Endothelial cell of umbilical vein (primary cell): ENCODE results near the gene CACNA1A. TPM values are rescaled to one million over a fixed set of nuclear protein-coding genes. Genes with fewer than 3 reads are reported as not detected.

Experiments
- BruUV-seq: library from RNA; stranded (reverse); fragments of 400-500 nt; replicated peaks from 2 replicates; lab custom pipeline; 2021; lab: Mats Ljungman, UMichigan
- CTCF ChIA-PET: fragments of 300-600, 350-600 bp; sonication (Branson Sonifier 250); formaldehyde crosslinking; loops from one replicate; lab custom pipeline; 2021; ENCODE audit warnings: antibody characterized with exemption, inconsistent platforms; lab: Charles Lee
- POLR2A ChIA-PET: fragments of 300-600, 350-600 bp; sonication (Branson Sonifier 250); formaldehyde crosslinking; loops from one replicate; lab custom pipeline; 2021; ENCODE audit warnings: antibody characterized with exemption, inconsistent platforms; lab: Charles Lee
- DNase-seq: peaks from one replicate; pipeline ENCODE4 v3.0.0-alpha.2; 2011; ENCODE audit warnings: low read depth, low spot score
- FAIRE-seq: peaks from 2 replicates; lab custom pipeline; 2011; peaks lifted over from hg19 to GRCh38; lab: Jason Lieb, UNC
- H2AFZ ChIP-seq: 2 replicates; pipeline ENCODE4 v1.6.0; 2012; ENCODE audit warnings: low read depth, low read length, control low read depth, inconsistent platforms
- H3K27ac ChIP-seq: 2 replicates; pipeline ENCODE4 v1.5.1; 2011; ENCODE audit warnings: low read depth, mild to moderate bottlenecking, control low read depth, low read length, moderate library complexity; ENCODE audit not compliant: insufficient read depth
- H3K27me3 ChIP-seq, 2 experiments: 2 replicates each; pipeline versions ENCODE4 v1.6.0 to v1.6.1; 2011; ENCODE audit warnings: low read length in 2 of 2, mixed read lengths in 1 of 2; ENCODE audit not compliant: control insufficient read depth in 2 of 2, insufficient read depth in 2 of 2
- H3K36me3 ChIP-seq, 2 experiments: 2 replicates in 1 of 2; 3 replicates in 1 of 2; pipeline ENCODE4 v1.5.1; 2011; ENCODE audit warnings: low read length in 2 of 2, mild to moderate bottlenecking in 1 of 2, moderate library complexity in 1 of 2; ENCODE audit not compliant: control insufficient read depth in 2 of 2, insufficient read depth in 2 of 2; ENCODE audit errors: extremely low read depth in 1 of 2
- H3K4me1 ChIP-seq: 3 replicates; pipeline ENCODE4 v1.5.1; 2011; ENCODE audit warnings: mild to moderate bottlenecking, low read length; ENCODE audit not compliant: control insufficient read depth, insufficient read depth; ENCODE audit errors: extremely low read depth
- H3K4me2 ChIP-seq: 2 replicates; pipeline ENCODE4 v1.6.1; 2011; ENCODE audit warnings: low read length, control low read depth, mixed read lengths; ENCODE audit not compliant: insufficient read depth
- H3K4me3 ChIP-seq, 3 experiments: fragments of 200-600 bp in 1 of 3; sonication (generic), shearing (Covaris generic) in 1 of 3; replicated peaks in 1 of 3; 2 replicates each; pipeline ENCODE4 v1.5.1; 2011 to 2016; ENCODE audit warnings: control low read depth in 3 of 3, low read length in 3 of 3, mild to moderate bottlenecking in 2 of 3, inconsistent platforms in 1 of 3, low read depth in 1 of 3, moderate library complexity in 1 of 3; ENCODE audit not compliant: insufficient read depth in 1 of 3
- H3K79me2 ChIP-seq: 2 replicates; pipeline ENCODE4 v1.6.0; 2012; ENCODE audit warnings: low read length, inconsistent platforms; ENCODE audit not compliant: control insufficient read depth, insufficient read depth
- H3K9ac ChIP-seq: replicated peaks from 2 replicates; pipeline ENCODE3; 2011; ENCODE audit warnings: low read length, control low read depth; ENCODE audit not compliant: insufficient read depth; ENCODE audit errors: extremely low read depth
- H3K9me1 ChIP-seq: replicated peaks from 3 replicates; pipeline ENCODE4 v1.6.0; 2011; ENCODE audit warnings: mild to moderate bottlenecking, low read length; ENCODE audit not compliant: control insufficient read depth, insufficient read depth; ENCODE audit errors: extremely low read depth
- H3K9me3 ChIP-seq: replicated peaks from 2 replicates; pipeline ENCODE4 v1.5.1; 2012; ENCODE audit warnings: low read length, inconsistent platforms; ENCODE audit not compliant: control insufficient read depth, insufficient read depth
- H4K20me1 ChIP-seq: replicated peaks from 2 replicates; pipeline ENCODE3; 2011; ENCODE audit warnings: mild to moderate bottlenecking, low read length; ENCODE audit not compliant: control insufficient read depth, insufficient read depth; ENCODE audit errors: extremely low read depth
- CTCF ChIP-seq, 2 donors: IDR thresholded peaks; 1 replicate in 1 of 2; 2 replicates in 1 of 2; pipeline ENCODE4 v1.5.1; 2011; ENCODE audit warnings: low read length in 2 of 2, mild to moderate bottlenecking in 2 of 2, moderate library complexity in 2 of 2, control low read depth in 1 of 2, inconsistent platforms in 1 of 2, low read depth in 1 of 2; ENCODE audit not compliant: insufficient read depth in 1 of 2; ENCODE audit errors: extremely low read depth in 1 of 2
- FOS ChIP-seq: IDR thresholded peaks from 2 replicates; pipeline ENCODE4 v1.6.1; 2011; ENCODE audit warnings: mild to moderate bottlenecking, low read length, moderate library complexity, borderline replicate concordance; ENCODE audit not compliant: insufficient read depth
- GATA2 ChIP-seq: IDR thresholded peaks from 2 replicates; pipeline ENCODE4 v1.7.0; 2011; ENCODE audit warnings: low read depth, mild to moderate bottlenecking, moderate library complexity, mixed read lengths, low read length; ENCODE audit not compliant: insufficient read length, insufficient read depth
- JUN ChIP-seq: IDR thresholded peaks from 2 replicates; pipeline ENCODE4 v1.6.1; 2011; ENCODE audit warnings: borderline replicate concordance, low read depth; ENCODE audit not compliant: insufficient read length, insufficient read depth
- MAX ChIP-seq: IDR thresholded peaks from 2 replicates; pipeline ENCODE4 v1.6.1; 2011; ENCODE audit not compliant: insufficient read depth, insufficient read length
- MYC ChIP-seq: IDR thresholded peaks from one replicate; pipeline ENCODE4 v1.6.1; 2011; ENCODE audit warnings: mild to moderate bottlenecking, low read depth, low read length
- POLR2A ChIP-seq: IDR thresholded peaks from 2 replicates; pipeline ENCODE4 v1.6.1; 2012; ENCODE audit warnings: low read depth, mild to moderate bottlenecking, control low read depth, low read length
- POLR2AphosphoS5 ChIP-seq: IDR thresholded peaks from 2 replicates; pipeline ENCODE4 v1.6.1; 2012; ENCODE audit warnings: low read depth, mild to moderate bottlenecking, control low read depth, low read length, moderate library complexity; ENCODE audit not compliant: insufficient read depth
- dilution Hi-C: fragments of 300-500 bp; cut with MboI; formaldehyde crosslinking; loops from one replicate; pipeline ENCODE4 v1.15.0; 2019; ENCODE audit warnings: low sequenced_read_pairs; ENCODE audit not compliant: extremely low pct_ligation_motif_present
- intact Hi-C: fragments of 100-400 bp; cut with micrococcal nuclease; formaldehyde crosslinking; loops from one replicate; pipeline ENCODE4 v1.10.0; 2022
- polyA plus RNA-seq, 4 experiments: library from polyadenylated mRNA; depleted of rRNA in 3 of 4; stranded (reverse) in 3 of 4; unstranded in 1 of 4; fragments of >200 nt; gene quantifications; 2 replicates each; pipeline versions ENCODE4 v1.2.1 to v1.2.3, GENCODE V29; 2011 to 2012; ENCODE audit warnings: missing spikeins in 1 of 4
- total RNA-seq: library from RNA; stranded (reverse); gene quantifications from 2 replicates; pipeline ENCODE4 v1.2.3, GENCODE V29; 2021

The CACNA1A gene
- total and polyA plus RNA-seq, 2 donors (not counting 3 experiments of a cell fraction or from before 2014, with no cell fraction given), result 0.17 to 0.38 TPM

GRCh38 chr19:13234518-13234917, 271.8 kb downstream of the CACNA1A start:
- Histone ChIP-seq H3K36me3 (no peaks in the 10 kb centered on the region), H2AFZ (peak overlapping the region; percentile 44), H3K27ac (no peak overlapping the region), H3K79me2 (no peaks in the 10 kb centered on the region), H3K9ac (no peak overlapping the region), H3K9me3 (no peaks in the 10 kb centered on the region), H3K4me1 (peaks cover 7% of the 10 kb centered on the region), H3K27me3 (peaks cover 0 to 2% of the 10 kb centered on the region in 2 experiments), H4K20me1 (no peaks in the 10 kb centered on the region), H3K4me2 (no peak overlapping the region), H3K4me3 (no peak overlapping the region), H3K9me1 (no peaks in the 10 kb centered on the region)
- dilution Hi-C loops (no loop called here), intact Hi-C loops (no loop called here)
- no TSS peak for BruUV-seq
- ChIA-PET POLR2A (no interaction called here), CTCF (no interaction called here)
- no peak for TF ChIP-seq POLR2AphosphoS5
- TF ChIP-seq MAX, result no peak
- peak in 1 of 2 donors; percentile 38 for TF ChIP-seq CTCF (IDR thresholded peaks at IDR 0.05; ENCODE audit: extremely low read depth in 1 of 2, insufficient read depth in 1 of 2, low read depth in 1 of 2, low read length in 2 of 2)
- DNase-seq (no peak), FAIRE-seq (peak; percentile 52)

GRCh38 chr19:13231663-13232062, 274.6 kb downstream of the CACNA1A start:
- Histone ChIP-seq H2AFZ (no peak overlapping the region), H3K9me3 (no peaks in the 10 kb centered on the region), H3K79me2 (no peaks in the 10 kb centered on the region), H3K4me3 (no peak overlapping the region), H3K27ac (no peak overlapping the region), H3K36me3 (no peaks in the 10 kb centered on the region), H3K27me3 (peaks cover 0 to 2% of the 10 kb centered on the region in 2 experiments), H4K20me1 (no peaks in the 10 kb centered on the region), H3K9ac (no peak overlapping the region), H3K4me2 (no peak overlapping the region), H3K4me1 (peaks cover 7% of the 10 kb centered on the region), H3K9me1 (no peaks in the 10 kb centered on the region)
- intact Hi-C loops, result no loop called here
- POLR2A ChIA-PET, result no interaction called here
- no TSS peak for BruUV-seq
- no peak for TF ChIP-seq MYC
- no peak for TF ChIP-seq JUN
- no peak for TF ChIP-seq GATA2
- no peak for TF ChIP-seq FOS
- TF ChIP-seq POLR2A, result no peak
- no peak for TF ChIP-seq CTCF (IDR thresholded peaks at IDR 0.05; ENCODE audit: extremely low read depth in 1 of 2, insufficient read depth in 1 of 2, low read depth in 1 of 2, low read length in 2 of 2)
- CTCF ChIA-PET, result interaction anchor here (0.9 to 1.8 kb wide), 4 partner anchors 20 to 254 kb away, joined by 3 to 5 read pairs (median 4); no protein-coding TSS in a partner anchor
- dilution Hi-C loops, result no loop called here
- no peak for FAIRE-seq
- DNase-seq, result peak; percentile 11
